NCI-H82 treated with DMSO at 0.1 percent for 48 hours (cell line): ENCODE measurements around the gene PHTF1.

Source experiments
- DNase-seq: peaks from one replicate; lab custom pipeline; 2025; ENCODE audit not compliant: unreplicated experiment; lab: John Stamatoyannopoulos, UW

PHTF1 gene

DNA sequence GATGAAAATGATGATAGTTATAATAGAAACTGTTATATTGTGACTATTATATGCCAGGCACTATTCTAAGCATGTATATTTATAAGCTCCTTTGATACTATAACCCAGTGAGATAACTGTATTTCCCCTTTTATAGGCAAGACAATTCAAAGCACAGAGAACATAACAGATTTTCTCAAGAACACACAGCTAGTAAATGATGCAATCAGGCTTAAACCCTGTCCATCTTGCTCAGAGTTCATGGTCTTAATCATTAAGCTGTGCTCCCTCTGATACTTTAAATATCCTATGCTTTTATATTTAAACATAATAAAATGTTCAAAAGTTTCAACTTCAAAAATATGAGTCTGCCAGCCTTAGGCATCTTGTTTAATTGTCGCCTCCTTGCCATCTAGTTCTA lies 88.6 kb downstream of the PHTF1 start:
- no peak for DNase-seq

DNA sequence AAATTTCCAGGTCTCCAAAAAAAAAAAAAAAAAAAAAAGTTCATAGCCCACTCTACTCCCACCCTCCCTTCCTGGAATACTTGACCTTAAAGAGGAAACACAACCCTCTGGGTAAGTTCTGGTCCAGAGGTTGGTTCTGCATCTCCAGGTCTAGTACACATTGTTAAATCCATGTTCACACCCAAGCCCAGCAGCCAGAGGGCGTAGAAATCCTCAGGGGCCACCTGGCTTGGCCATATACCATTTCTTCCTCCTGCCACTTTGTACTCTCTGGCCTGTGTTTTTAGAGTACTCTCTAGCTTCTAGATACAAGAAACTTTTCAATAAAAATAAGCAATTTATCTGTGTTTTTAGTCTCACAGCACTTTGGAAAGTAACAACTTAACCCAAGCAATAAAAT lies 89.3 kb downstream of the PHTF1 start:
- no peak for DNase-seq

DNA sequence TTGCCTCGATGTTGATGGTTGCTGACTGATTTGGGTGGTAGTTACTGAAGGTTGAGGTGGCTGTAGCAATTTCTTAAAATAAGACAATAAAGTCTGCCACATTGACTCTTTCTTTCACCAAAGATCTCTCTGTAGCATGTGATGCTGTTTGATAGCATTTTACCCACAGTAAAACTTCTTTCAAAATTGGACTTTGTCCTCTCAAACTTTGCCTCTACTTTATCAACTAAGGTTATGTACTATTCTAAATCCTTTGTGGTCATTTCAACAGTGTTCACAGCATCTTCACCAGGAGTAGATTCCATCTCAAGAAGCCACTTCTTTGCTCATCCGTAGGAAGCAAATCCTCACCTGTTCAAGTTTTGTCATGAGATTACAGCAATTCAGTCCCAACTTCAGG lies 93.2 kb downstream of the PHTF1 start:
- no peak for DNase-seq

DNA sequence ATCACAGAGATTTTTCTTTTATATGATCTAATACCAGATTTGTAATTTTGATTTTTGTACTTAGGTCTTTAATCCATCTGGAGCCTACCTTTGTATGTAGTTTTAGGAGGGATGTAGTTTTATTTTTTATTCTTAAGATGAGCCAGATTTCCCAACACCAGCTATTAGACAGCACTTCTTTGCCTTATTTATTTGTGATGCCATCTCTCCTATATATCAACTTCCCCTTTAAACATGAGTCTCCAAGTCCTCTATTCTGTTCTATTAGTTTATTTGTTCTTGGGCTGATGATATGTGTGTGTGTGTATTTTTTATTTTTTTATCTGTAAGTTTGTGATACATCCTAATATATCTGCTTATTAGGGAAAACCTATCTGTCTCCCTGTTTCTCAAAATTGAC lies 94.2 kb downstream of the PHTF1 start:
- DNase-seq: no peak

DNA sequence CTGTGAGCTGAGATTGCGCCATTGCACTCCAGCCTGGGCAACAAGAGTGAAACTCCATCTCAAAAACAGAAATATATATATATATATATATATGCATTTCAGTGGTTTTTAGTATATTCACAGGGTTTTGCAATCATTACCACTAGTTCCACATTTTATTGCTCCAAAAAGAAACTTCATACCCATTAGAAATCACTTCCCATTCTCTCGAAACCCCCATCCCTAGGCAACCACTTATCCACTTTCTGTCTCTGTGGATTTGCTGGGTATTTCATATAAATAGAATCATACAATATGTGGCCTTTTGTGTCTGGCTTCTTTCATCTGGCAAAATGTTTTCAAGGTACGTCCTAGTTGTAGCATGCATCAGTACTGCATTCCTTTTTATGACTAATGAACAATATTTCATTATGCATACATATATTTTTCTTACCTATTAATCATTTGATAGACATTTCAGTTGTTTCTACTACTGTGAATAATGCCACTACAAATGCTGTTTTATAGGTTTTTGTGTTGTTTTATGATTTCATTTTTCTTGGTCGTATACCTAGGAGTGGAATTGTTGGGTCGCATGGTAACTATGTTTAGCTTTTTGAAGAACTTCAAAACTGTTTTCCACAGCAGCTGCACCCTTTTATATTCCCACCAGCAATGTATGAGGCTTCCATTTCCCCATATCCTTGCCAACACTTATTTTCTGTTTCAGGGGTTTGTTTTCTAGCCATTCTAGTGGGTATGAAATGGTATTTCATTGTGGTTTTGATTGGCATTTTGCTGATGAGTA lies 95.9 kb downstream of the PHTF1 start:
- DNase-seq: no peak

DNA sequence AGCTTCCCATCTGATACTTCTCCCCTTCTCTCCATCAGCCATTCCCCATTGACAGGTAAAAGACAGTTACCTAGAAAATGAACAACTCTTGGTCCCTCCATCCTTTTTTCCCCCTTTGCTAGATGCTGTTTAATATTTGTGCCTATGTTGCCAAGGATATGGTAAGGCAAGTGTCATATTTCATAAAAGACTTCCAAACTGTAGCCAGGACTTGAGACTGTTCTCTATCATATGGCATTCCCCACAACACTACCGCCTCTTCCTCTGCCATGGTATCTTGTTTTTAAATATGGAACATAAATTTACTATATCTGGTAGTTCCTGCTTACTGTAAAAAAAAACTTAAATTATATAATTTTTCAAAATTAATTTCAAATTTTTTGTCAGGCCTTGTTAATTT lies 97.2 kb downstream of the PHTF1 start:
- DNase-seq: no peak

DNA sequence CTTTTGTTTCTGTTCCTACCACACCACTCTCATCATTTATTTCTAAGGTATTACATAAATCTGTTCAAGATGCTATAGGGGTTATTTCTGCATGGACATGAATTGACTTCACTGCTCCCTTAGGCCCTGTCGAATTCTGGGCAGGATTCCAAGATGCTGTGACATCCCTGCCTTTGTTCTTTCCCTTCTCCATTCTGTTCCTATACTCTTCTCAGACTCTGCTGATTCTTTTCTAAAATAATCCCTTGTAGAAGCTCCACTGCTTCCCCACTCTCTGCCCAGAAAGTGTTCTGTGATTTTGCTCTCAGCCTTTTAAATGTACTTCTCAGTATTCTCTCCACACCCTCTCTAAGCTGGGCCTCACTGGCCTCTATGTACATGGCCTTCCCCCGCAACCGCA lies 99.2 kb downstream of the PHTF1 start:
- DNase-seq: no peak

DNA sequence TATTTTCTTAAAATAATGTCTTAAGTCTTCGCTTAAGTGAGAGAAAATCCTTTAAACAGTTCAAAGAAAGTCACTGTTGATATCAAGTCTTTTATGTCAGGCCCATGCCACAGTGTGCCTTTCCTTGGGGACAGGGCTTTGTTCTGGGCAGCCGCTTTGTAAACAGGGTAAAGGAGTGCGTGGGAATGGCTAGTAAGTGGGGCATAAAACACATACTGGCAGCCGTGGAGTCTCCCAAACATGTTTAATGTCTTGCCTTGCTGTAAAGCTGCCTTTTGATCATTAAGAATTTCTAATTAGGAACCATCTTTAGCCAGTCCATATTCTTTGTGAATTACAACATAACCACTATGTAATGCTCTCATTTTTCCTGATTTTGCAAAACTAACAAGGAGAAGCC lies 99.7 kb downstream of the PHTF1 start:
- DNase-seq: no peak

DNA sequence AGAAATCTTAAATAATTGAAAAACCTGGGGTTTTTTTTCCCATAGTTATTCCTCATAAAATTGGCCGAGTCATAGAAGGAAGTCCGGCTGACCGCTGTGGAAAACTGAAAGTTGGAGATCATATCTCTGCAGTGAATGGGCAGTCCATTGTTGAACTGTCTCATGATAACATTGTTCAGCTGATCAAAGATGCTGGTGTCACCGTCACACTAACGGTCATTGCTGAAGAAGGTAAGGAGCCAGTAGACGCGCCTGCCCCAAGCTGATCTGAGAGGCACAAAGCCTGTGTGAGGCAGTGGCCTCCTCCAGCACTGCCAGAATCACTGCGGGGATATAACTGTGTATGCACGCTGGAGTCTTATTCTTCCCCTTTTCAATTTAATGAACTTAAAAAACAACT lies 100.3 kb downstream of the PHTF1 start:
- DNase-seq: no peak

DNA sequence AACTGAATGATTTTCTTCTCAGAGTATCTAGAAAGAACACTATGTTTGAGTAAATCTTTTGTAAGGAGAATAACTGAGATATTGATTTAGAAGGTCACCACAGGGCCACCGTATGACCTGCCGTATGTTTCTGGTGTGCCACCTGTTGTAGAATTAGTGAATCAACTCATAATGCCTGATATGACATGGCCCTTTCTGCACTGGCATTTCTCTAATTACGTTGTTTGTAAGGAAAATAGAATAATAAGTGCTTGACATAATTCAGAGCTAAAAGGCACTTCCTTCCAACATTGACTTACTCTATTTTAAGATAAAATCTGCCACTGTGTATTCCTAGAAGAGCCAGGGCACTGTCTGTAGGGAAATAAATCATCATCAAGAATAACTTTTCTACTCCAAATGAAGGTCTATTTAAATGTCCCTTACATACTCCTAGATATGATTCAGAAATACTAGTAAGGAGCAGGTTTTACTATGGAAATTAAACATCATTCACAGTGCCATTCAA lies 101.7 kb downstream of the PHTF1 start:
- DNase-seq: no peak

DNA sequence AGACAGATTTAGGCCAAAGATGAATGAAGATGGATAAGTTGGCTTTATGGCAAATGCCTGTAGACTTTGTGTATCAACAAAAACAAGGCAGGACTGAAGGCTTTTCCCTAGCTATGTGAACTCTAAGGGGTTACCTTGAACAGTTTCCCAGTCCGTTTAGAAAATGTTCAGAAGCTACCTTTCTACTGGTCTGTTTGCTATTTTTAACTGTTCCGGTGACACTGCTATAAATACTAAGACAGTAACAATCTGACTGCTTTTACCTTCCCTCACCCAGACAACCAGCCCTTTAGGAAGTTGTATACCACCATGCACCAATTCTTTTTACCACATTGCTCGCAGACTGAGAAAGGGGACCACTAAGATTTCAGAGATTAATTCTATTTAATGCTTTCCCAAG lies 102.2 kb downstream of the PHTF1 start:
- no peak for DNase-seq

DNA sequence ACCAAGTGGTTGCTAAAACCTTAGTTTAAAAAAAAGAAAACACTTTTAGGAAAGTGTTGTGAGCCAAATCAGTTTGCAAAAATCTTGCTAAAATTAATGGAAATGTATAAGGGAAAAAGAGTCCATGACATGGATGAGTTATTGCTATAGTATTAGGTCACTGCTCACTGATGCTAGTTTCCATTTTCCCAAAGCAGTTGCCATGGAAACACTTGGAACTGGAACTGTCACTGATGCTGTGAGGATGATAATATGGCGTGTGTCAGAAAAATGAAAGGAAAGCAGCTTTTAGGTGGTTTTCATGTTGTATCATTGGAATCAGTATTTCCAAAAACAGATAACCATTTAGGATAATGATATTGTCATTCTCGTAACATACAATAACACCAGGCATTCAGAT lies 104.4 kb downstream of the PHTF1 start:
- DNase-seq: no peak

DNA sequence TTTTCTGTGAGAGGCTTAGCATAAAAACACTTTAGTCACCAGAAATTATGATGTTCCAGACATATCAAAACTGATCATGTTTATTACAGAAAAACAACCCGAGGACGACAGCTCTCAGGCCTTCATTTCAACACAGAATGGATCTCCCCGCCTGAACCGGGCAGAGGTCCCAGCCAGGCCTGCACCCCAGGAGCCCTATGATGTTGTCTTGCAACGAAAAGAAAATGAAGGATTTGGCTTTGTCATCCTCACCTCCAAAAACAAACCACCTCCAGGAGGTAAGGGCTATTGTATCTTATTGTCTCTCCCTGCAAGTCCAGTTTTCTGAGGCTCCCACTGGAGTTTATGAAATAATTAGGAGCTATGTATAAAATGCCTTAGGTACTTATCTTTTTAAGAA lies 105.5 kb downstream of the PHTF1 start:
- DNase-seq: no peak

DNA sequence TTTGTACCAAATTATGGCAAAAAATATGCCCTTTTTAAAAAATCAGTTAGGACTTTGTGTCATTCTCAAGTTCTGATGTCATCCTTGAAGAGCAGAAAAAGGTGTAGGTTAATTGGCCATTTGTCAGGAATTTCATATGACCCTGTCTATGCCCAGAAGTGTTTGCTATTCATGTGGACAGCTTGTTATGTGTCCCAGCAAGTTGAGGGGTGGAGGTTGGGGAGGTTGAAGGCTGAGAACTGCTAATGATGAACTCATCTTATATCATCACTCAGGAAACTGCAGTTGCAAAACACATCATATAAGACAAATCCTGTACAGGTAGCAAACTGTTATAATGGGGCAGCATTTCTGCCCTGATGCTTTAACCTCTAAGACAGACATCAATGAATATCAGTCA lies 106.5 kb downstream of the PHTF1 start:
- DNase-seq: no peak

DNA sequence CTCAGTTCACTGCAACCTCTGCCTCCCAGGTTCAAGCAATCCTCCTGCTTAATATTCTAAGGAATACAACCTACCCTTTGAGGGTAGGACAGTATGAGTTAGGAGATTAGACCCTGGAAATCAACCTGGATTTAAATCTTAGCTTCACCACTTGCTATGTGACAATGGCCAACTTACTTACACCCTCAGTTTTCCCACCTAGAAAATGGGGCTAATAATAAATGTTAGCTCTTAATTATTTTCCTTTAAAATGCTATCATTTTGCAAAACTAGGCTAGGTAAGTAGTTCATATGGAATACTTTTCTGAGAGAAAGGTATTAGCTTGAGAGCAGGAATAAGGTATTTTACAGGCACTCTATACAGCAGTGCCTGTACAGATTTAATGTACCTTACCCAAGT lies 110.8 kb downstream of the PHTF1 start:
- no peak for DNase-seq

DNA sequence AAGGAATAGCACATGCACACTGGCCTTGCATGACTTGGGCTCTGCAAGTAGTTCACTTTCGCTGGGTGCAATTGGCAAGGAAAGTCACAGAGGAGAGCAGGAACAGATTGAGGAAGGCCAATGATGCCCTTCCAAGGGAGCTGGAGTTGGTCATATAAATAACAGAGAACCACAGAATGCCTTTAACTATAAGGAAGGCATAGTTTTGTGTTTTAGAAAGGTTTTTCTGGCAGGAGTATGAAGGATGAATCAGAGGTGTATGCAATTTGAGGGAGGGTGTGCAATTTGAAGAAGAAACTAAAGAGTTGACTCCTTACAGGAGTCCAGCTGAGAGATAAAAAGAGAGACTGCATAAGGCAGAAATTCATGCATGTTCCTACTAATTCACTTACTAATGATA lies 112.1 kb downstream of the PHTF1 start:
- DNase-seq: no peak
